Neural cell (in vitro differentiated cells): ENCODE data around the gene PMAIP1.

Experiments used
- CTCF ChIP-seq: fragments of 450-650 bp; IDR thresholded peaks from 2 replicates; pipeline ENCODE4 v1.5.1; 2014; ENCODE audit warnings: antibody characterized with exemption, mild to moderate bottlenecking, moderate library complexity; ENCODE audit not compliant: poor library complexity, severe bottlenecking
- EP300 ChIP-seq: fragments of 450-650 bp; conservative IDR thresholded peaks from 2 replicates; pipeline ENCODE4 v1.6.1; 2014; ENCODE audit warnings: antibody characterized with exemption, mild to moderate bottlenecking, moderate library complexity; ENCODE audit not compliant: poor library complexity, severe bottlenecking
- EZH2 ChIP-seq: fragments of 200-600, 300-800 bp; shearing (Covaris generic), sonication (generic); IDR thresholded peaks from 2 replicates; pipeline ENCODE4 v1.6.1; 2014; ENCODE audit warnings: antibody characterized with exemption, low read length, borderline replicate concordance, mild to moderate bottlenecking; ENCODE audit not compliant: insufficient read depth, poor library complexity, severe bottlenecking
- MXI1 ChIP-seq: fragments of 450-650 bp; conservative IDR thresholded peaks from 2 replicates; pipeline ENCODE4 v1.6.1; 2014; ENCODE audit warnings: antibody characterized with exemption, mild to moderate bottlenecking; ENCODE audit not compliant: poor library complexity, severe bottlenecking
- POLR2AphosphoS5 ChIP-seq: IDR thresholded peaks from 2 replicates; pipeline ENCODE4 v1.6.1; 2012
- RAD21 ChIP-seq: fragments of 450-650 bp; conservative IDR thresholded peaks from 2 replicates; pipeline ENCODE4 v1.6.1; 2014; ENCODE audit warnings: antibody characterized with exemption, mild to moderate bottlenecking, moderate library complexity
- REST ChIP-seq: IDR thresholded peaks from 2 replicates; pipeline ENCODE4 v1.6.1; 2012; ENCODE audit warnings: borderline replicate concordance
- SMC3 ChIP-seq: fragments of 450-650 bp; conservative IDR thresholded peaks from 2 replicates; pipeline ENCODE4 v1.6.1; 2014; ENCODE audit warnings: antibody characterized with exemption, mild to moderate bottlenecking, moderate library complexity; ENCODE audit not compliant: poor library complexity
- TAF1 ChIP-seq: IDR thresholded peaks from 2 replicates; pipeline ENCODE4 v1.6.1; 2012; ENCODE audit warnings: low read depth

- TF ChIP-seq CTCF (no peak), MXI1 (no peak), POLR2AphosphoS5 (no peak), EP300 (no peak), EZH2 (no peak), SMC3 (no peak), RAD21 (no peak), TAF1 (no peak), REST (no peak)
Observed at GRCh38 chr18:59873641-59874040, 26.2 kb upstream of the PMAIP1 start.
